ENCODE measurements around the gene DCP1A. TPM values are rescaled to one million over a fixed set of nuclear protein-coding genes. Genes with fewer than 3 reads are reported as not detected.

Gene DCP1A
- total RNA-seq = 15.6 and 21.0 TPM in 2 replicates

GRCh38 chr3:53347261-53348064 lies at the start of gene DCP1A:
Gene DCP1A (minus strand): TSS chr3:53347543. CDS start chr3:53347517, 26 bp downstream.
- no peak for TF ChIP-seq CTCF (IDR thresholded peaks at IDR 0.05; ENCODE audit: insufficient read depth, low read length, poor library complexity, severe bottlenecking)
- Histone ChIP-seq H3K27me3 (ENCODE audit: control insufficient read depth, insufficient read depth, low read length) (no peaks in the 10 kb centered on the region), H3K4me3 (ENCODE audit: low read depth, low read length) (peak within 1 kb of the TSS; percentile 78), H3K36me3 (ENCODE audit: control insufficient read depth, insufficient read depth, low read length) (no peaks in the 10 kb centered on the region)
- peak; percentile 79 for DNase-seq (ENCODE audit: low read depth)

GRCh38 chr3:53384465-53385423 lies 37.4 kb upstream of the DCP1A start:
- H3K36me3 ChIP-seq (ENCODE audit: control insufficient read depth, insufficient read depth, low read length) = no peaks in the 10 kb centered on the region
- no peaks in the 10 kb centered on the region for H3K27me3 ChIP-seq (ENCODE audit: control insufficient read depth, insufficient read depth, low read length)
- DNase-seq (ENCODE audit: low read depth) = no peak
- no peak overlapping the region for H3K4me3 ChIP-seq (ENCODE audit: low read depth, low read length)
- no peak for TF ChIP-seq CTCF (IDR thresholded peaks at IDR 0.05; ENCODE audit: insufficient read depth, low read length, poor library complexity, severe bottlenecking)

GRCh38 chr3:53382106-53382505 lies 34.8 kb upstream of the DCP1A start:
- Histone ChIP-seq H3K4me3 (ENCODE audit: low read depth, low read length) (no peak overlapping the region), H3K27me3 (ENCODE audit: control insufficient read depth, insufficient read depth, low read length) (no peaks in the 10 kb centered on the region), H3K36me3 (ENCODE audit: control insufficient read depth, insufficient read depth, low read length) (no peaks in the 10 kb centered on the region)
- no peak for DNase-seq (ENCODE audit: low read depth)
- TF ChIP-seq CTCF (IDR thresholded peaks at IDR 0.05; ENCODE audit: insufficient read depth, low read length, poor library complexity, severe bottlenecking) = no peak

GRCh38 chr3:53380306-53380705 lies 33.0 kb upstream of the DCP1A start:
- TF ChIP-seq CTCF (IDR thresholded peaks at IDR 0.05; ENCODE audit: insufficient read depth, low read length, poor library complexity, severe bottlenecking) = no peak
- Histone ChIP-seq H3K36me3 (ENCODE audit: control insufficient read depth, insufficient read depth, low read length) (no peaks in the 10 kb centered on the region), H3K27me3 (ENCODE audit: control insufficient read depth, insufficient read depth, low read length) (no peaks in the 10 kb centered on the region), H3K4me3 (ENCODE audit: low read depth, low read length) (no peak overlapping the region)
- DNase-seq (ENCODE audit: low read depth) = no peak

- Histone ChIP-seq H3K27me3 (ENCODE audit: control insufficient read depth, insufficient read depth, low read length) (no peaks in the 10 kb centered on the region), H3K4me3 (ENCODE audit: low read depth, low read length) (no peak overlapping the region), H3K36me3 (ENCODE audit: control insufficient read depth, insufficient read depth, low read length) (no peaks in the 10 kb centered on the region)
- DNase-seq (ENCODE audit: low read depth) = no peak
- no peak for TF ChIP-seq CTCF (IDR thresholded peaks at IDR 0.05; ENCODE audit: insufficient read depth, low read length, poor library complexity, severe bottlenecking)
Measured at GRCh38 chr3:53379898-53380297, 32.6 kb upstream of the DCP1A start.

Measured in kidney epithelial cell (primary cell).